HG03565 (cell line): ENCODE results near the gene PTPRO.

Experiments used
- ATAC-seq: cut with Tn5 transposase; IDR thresholded peaks from one replicate; pipeline ENCODE4 v1.9.1; 2021; ENCODE audit warnings: mild to moderate bottlenecking, moderate library complexity; ENCODE audit not compliant: unreplicated experiment

The PTPRO gene

GRCh38 chr12:15550793-15551192 lies 228.5 kb downstream of the PTPRO start:
- ATAC-seq: no peak

GRCh38 chr12:15555446-15555845 lies 233.1 kb downstream of the PTPRO start:
- no peak for ATAC-seq

GRCh38 chr12:15556411-15557102 lies 234.2 kb downstream of the PTPRO start:
- ATAC-seq: no peak

- ATAC-seq: no peak
These were observed 236.7 kb downstream of the PTPRO start for GRCh38 chr12:15558915-15559528.

- ATAC-seq: no peak
These were observed 239.1 kb downstream of the PTPRO start for GRCh38 chr12:15561396-15561795.

GRCh38 chr12:15562263-15562662 lies 240.0 kb downstream of the PTPRO start:
- ATAC-seq: no peak

GRCh38 chr12:15563663-15564062 lies 241.4 kb downstream of the PTPRO start:
- ATAC-seq: no peak

GRCh38 chr12:15574353-15574752 lies 252.0 kb downstream of the PTPRO start:
- ATAC-seq: no peak

GRCh38 chr12:15575671-15576541 lies 253.6 kb downstream of the PTPRO start:
- ATAC-seq: no peak

GRCh38 chr12:15580431-15580830 lies 258.1 kb downstream of the PTPRO start:
- ATAC-seq: no peak

GRCh38 chr12:15581006-15581405 lies 258.7 kb downstream of the PTPRO start:
- ATAC-seq: no peak

- ATAC-seq: no peak
These were observed 261.5 kb downstream of the PTPRO start for GRCh38 chr12:15583804-15584203.

- ATAC-seq: peak; percentile 45
These were observed 262.2 kb downstream of the PTPRO start for GRCh38 chr12:15584366-15585041.

- no peak for ATAC-seq
These were observed 267.2 kb downstream of the PTPRO start for GRCh38 chr12:15589328-15590032.

- peak; percentile 96 for ATAC-seq
These were observed 268.0 kb downstream of the PTPRO start for GRCh38 chr12:15590180-15590826.

- ATAC-seq: no peak
These were observed 269.5 kb downstream of the PTPRO start for GRCh38 chr12:15591811-15592210.

- ATAC-seq: no peak
These were observed 270.6 kb downstream of the PTPRO start for GRCh38 chr12:15592934-15593333.

GRCh38 chr12:15596174-15596573 lies 273.9 kb downstream of the PTPRO start:
- ATAC-seq: no peak

- ATAC-seq: no peak
These were observed 275.0 kb downstream of the PTPRO start for GRCh38 chr12:15597125-15597830.
